RPMI8226 (cell line): ENCODE results near the gene FHIT.

Experiments used
- DNase-seq: peaks from one replicate; pipeline ENCODE4 v3.0.0-alpha.2; 2015

FHIT gene

GRCh38 chr3:60434323-60434722 is 816.9 kb downstream of the FHIT start:
- DNase-seq: no peak

GRCh38 chr3:60431599-60431958 is 819.7 kb downstream of the FHIT start:
- DNase-seq: no peak

GRCh38 chr3:60430205-60430604 is 821.0 kb downstream of the FHIT start:
- DNase-seq: no peak

GRCh38 chr3:60427109-60427508 is 824.1 kb downstream of the FHIT start:
- no peak for DNase-seq

GRCh38 chr3:60424942-60425341 is 826.3 kb downstream of the FHIT start:
- no peak for DNase-seq

DNA sequence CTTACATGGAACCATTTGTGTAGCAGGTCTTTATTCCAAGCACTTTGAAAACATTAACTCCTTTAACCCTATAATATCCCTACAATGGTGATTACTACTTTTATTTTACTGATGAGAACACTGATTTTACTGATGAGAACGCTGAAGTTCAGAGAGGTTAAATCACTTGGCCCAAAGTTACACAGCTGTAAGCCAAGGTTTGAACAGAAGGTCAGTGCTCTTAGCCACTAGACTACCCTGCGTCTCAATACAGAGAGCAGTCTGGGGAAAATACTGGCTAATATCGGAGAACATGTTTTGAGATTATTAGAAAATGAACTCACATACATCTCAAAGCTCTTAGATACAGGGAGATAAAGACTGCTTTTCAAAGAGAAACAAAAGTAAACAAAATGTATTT is 827.2 kb downstream of the FHIT start:
- DNase-seq: no peak

- no peak for DNase-seq
Measured at GRCh38 chr3:60423556-60423955, 827.7 kb downstream of the FHIT start.

GRCh38 chr3:60421749-60422446 is 829.4 kb downstream of the FHIT start:
- DNase-seq: no peak

- no peak for DNase-seq
Measured at GRCh38 chr3:60417576-60417975, 833.7 kb downstream of the FHIT start.

DNA sequence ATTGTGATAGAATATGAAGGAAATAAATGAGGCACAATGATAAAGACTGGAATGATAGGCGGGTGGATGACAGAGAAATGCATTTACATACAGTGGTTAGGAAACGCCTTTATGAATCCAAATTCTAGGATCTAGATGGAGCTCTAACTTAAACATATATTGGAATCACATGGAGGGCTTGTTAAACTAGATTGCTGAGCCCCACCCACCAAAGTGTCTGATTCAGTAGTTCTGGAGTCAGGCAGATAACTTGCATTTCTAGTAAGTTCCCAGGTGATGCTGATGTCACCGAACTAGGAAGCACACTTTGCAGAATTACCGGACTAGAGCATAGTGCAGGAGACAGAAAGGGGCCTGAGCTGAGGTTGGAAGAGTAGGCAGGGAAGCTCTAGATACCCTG is 837.2 kb downstream of the FHIT start:
- DNase-seq: no peak

DNA sequence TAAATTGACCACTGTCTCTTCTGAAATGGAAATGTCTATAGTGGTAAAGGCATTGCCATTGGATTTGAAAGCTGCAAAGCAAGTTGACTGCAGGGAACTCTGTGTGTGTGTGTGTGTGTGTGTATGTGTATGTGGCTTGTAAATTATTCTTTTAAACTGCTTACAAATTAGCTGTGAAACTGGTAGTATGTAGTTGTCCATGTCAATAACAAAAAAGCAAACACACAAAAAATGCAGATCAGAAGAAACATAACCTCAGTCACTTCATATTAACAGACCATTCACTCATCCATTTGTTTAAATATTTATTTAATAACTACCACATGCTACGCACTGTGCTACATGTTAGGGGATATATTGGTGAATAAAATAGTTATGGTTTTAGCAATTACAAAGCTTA is 837.7 kb downstream of the FHIT start:
- no peak for DNase-seq

- peak; percentile 7 for DNase-seq
Measured at GRCh38 chr3:60403866-60404265, 847.4 kb downstream of the FHIT start.

DNA sequence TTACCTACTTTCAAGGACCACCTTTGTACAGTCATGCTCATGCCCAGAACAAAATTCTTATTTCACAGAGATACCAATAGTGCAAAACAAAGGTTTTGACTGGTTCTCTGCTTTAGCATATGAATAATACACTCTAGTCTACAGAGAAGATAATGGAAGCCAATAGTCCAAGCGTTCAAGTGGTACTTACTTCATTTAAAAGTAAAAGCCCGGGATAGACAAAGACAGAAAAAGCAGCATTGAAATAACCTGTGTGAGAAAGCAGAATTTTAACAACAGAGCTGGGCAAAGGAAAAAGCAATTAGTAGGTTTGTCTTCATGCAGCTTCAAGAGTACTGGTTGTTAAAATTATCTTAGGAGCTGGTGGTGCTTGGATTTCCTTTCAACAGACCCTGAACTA is 848.3 kb downstream of the FHIT start:
- no peak for DNase-seq

DNA sequence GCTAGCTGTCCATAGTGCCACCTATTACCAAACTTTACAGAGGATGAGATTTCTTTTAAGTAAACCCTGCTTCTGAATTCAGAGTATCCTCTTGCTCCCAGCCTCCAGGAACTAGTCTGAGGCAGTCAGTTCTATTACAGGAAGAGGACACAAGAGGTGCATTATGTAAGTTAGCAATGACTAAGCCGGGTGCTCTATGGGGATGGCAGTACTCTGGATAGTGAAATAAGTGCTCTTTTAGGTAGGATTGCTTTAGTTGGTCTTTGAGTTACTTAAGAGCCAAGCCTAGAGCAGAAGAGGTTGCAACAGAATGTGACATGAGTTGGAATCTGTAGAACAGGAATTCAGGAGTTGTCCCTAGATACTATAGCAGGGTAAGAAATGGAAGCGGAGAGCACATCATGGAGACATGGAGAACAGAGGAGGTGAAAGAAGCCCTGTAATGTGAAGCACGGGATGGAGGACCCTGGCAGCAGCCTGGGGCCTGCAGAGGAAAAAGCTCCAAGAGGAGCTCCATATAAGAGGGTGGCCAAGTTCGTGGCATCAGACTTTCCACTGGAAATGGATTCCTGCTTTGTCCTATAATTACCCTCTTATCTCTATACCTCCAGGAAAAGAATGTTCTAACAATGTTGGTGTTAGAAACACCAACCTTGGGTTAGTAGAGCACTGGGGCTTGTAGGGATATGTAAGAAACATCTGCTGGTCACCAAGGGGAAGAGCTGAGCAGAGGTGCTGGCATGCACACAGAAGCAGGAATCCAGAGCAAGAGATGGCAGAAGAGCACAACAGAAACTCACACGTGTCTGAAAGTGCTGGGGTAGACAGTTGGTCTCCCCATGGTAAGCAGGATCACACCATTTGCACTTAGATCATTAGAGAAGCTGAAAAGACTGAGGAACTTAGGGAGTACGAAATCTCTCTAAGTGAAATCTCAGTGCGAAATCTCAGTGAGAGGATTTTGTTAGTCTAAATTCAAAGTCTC is 851.1 kb downstream of the FHIT start:
- DNase-seq: peak; percentile 49

DNA sequence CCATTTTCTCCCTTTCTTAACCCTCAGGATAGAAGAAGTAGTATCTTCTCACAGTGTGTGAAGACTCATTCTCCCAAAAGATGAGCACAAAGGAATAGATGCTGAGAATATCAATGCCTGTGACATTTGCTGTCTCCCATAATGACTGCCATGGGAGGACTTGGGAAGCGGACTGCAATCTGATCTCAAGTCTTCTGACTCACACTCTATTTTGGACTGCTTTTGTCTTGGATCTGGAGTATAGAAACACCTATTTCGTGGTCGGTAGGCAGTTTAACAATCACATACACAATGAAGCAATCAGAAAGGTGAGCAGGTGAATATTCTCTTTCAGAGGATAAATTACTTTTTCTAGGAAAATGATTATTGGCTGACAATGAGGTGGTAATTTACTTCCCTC is 852.0 kb downstream of the FHIT start:
- no peak for DNase-seq

DNA sequence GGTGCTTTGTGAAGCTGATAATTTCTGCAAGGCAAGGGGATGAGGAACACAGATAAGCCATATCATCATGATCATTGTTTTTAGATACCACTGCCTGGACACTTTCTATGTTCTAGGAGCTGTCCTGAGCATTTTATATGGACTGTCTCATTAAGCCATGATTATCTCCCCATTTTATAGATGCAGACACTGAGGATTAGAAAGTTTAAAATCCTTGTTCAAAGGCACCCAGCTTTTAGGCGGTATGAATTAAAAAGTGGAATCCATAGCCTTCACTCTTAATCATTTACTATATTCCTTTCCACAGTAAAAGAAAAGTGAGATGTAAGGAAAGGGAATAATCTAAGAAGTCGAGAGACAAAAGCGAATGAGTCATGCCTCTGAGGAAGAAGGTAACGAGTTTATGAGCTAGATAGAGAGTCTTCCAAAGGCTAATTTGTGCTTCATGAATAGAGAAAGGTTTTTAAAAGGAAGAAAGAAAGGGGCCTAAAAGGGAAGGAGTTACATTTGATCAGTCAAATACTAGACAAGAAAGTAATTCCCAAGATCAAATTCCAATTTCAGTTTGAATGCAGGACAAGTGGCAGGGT is 856.0 kb downstream of the FHIT start:
- no peak for DNase-seq

GRCh38 chr3:60393946-60394345 is 857.3 kb downstream of the FHIT start:
- no peak for DNase-seq

DNA sequence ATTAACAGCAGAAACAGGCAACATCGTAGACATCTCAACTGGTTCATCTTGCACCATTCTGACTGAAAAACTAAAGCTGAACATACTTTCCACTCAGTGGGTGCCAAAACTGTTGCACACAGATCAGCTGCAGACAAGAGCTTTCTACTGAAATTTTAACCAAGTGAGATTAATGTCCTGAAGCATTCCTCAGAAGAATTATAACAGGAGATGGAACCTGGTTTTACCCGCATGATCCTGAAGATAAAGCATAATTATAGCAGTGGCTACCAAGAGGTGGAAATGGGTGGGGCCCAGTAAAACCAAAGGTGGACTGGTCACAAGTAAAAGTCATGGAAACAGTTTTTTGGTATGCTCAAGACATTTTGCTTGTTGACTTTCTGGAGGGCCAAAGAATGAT is 858.8 kb downstream of the FHIT start:
- no peak for DNase-seq

DNA sequence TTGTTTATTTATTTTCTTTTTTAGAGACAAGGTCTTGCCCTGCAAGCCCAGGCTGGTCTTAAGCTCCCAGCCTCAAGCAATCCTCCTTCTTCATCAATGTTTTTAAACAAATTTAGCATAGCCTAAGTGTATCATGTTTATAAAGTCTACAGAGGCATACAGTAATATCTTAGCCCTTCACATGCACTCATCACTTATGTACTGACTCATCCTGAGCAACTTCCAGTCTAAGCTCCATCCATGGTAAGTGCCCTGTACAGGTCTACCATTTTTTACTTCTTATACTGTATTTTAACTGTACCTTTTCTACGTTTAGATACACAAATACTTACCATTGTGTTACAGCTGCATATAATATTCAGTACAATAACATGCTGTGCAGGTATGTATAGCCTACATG is 860.0 kb downstream of the FHIT start:
- no peak for DNase-seq

- no peak for DNase-seq
Measured at GRCh38 chr3:60388731-60389130, 862.5 kb downstream of the FHIT start.

DNA sequence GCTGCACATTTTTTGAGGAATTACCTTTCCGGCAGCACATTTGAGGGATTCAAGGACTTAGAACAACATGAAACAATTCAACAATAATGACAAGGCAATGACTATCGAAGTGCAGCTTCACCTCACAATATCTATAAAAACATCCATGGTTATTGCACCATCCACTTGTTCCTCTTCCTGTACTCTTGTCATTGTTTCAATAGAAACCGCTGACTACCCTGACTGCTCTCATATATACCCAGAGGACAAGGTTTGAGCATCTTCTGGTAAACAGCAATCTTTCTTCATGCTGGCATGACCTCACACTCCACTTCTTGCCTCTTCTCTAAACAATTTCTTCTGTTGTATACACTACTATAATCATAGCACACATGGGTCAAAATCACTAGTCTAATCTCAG is 864.9 kb downstream of the FHIT start:
- no peak for DNase-seq

DNA sequence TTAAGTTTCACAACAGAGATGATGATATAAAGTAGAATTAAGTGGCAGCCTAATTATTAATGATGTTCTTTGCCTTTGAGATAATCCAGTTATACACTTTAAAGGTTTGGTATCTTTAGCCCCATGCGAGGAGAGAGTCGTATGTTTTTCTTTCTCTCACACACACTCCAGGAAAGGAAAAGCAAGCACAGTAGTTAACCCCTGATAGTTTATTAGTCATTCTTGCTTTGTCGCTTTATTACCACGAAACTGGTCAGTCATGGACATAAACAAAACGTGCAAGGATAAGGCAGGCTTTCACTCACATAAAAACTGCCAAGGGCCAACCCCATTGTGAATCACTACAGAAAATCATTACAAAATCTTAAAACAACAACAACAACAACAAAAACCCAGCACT is 866.9 kb downstream of the FHIT start:
- DNase-seq: no peak

DNA sequence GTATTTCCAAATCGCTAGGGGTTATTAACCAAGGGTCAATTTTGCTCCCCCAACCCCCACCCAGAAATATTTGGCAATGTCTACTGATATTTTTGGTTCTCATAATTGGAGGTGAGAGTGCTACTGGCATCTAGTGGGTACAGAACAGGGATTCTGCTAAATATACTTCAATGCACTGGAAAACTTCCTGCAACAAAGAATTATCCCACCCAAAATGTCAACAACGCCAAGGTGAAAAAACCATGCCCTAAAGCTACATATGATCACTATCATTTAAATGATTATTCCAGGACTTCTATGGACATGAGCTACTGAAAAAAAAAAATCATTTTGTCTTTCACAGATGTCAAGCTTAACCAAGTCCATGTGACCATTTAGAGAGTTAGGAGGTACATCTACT is 867.9 kb downstream of the FHIT start:
- no peak for DNase-seq

DNA sequence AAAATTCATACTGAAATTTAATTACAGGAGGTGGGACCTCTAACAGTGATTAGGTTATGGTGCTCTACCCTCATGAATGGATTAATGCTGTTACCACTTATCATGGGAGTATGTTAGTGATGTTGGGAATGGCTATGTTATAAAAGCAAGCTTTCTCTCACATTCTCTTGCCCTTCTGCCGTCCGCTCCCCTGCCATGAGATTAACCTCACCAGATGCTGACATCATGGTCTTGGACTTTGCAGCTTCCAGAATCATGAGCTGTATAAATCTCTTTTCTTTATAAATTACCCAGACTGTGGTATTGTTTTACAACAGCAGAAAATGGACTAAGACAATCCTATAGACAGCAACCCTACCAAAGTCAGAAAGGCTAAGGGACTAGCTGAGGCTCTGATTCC is 884.8 kb downstream of the FHIT start:
- DNase-seq: no peak
